ENCODE results near the gene TJAP1. TPM values are rescaled to one million over a fixed set of nuclear protein-coding genes. Genes with fewer than 3 reads are reported as not detected.

The TJAP1 gene
- total RNA-seq, 1 experiment from 2014 or later: 50.5 TPM

GRCh38 chr6:43451939-43452338 is 25.4 kb upstream of the TJAP1 start:
- H3K36me3 ChIP-seq (ENCODE audit: low read depth): peaks cover 3% of the 10 kb centered on the region
- no TSS peak for BruUV-seq (replicated peaks)
- H3K4me3 ChIP-seq: no peak overlapping the region
- H4K20me1 ChIP-seq (ENCODE audit: insufficient read depth): no peaks in the 10 kb centered on the region
- H3K27ac ChIP-seq: no peak overlapping the region
- ChIA-PET CTCF (interaction anchor here (0.6 kb wide), 1 partner anchor 160 kb away, joined by 4 read pairs; no protein-coding TSS in a partner anchor), POLR2A (ENCODE audit: unreplicated experiment) (no interaction called here)
- no peak overlapping the region for H3K4me2 ChIP-seq
- DNase-seq: no peak
- H2AFZ ChIP-seq: no peak overlapping the region
- no peaks in the 10 kb centered on the region for H3K79me2 ChIP-seq (ENCODE audit: low read depth)
- H3K4me1 ChIP-seq (replicated peaks; ENCODE audit: insufficient read depth): 0 out of 2 replicates have a peak, but pooled peaks cover 4% of the 10 kb centered on the region
- TF ChIP-seq CTCF (conservative IDR thresholded peaks at IDR 0.05) (no peak), EZH2 (IDR thresholded peaks at IDR 0.05; ENCODE audit: low read depth) (no peak)
- no peaks in the 10 kb centered on the region for H3K9me2 ChIP-seq (ENCODE audit: insufficient read depth)
- no peaks in the 10 kb centered on the region for H3K9me3 ChIP-seq (ENCODE audit: insufficient read depth, low read depth)
- H3F3A ChIP-seq (ENCODE audit: insufficient read depth, low read depth): peaks cover 16% of the 10 kb centered on the region
- H3K27me3 ChIP-seq (ENCODE audit: insufficient read depth, low read depth): no peaks in the 10 kb centered on the region
- intact Hi-C loops (cut with micrococcal nuclease; ENCODE audit: unreplicated experiment): no loop called here

GRCh38 chr6:43452896-43453295 is 24.5 kb upstream of the TJAP1 start:
- peaks cover 19% of the 10 kb centered on the region for H3F3A ChIP-seq (ENCODE audit: insufficient read depth, low read depth)
- H3K27me3 ChIP-seq (ENCODE audit: insufficient read depth, low read depth): no peaks in the 10 kb centered on the region

GRCh38 chr6:43453831-43454230 is 23.5 kb upstream of the TJAP1 start:
- Histone ChIP-seq H3K4me1 (replicated peaks; ENCODE audit: insufficient read depth) (0 out of 2 replicates have a peak, but pooled peaks cover 14% of the 10 kb centered on the region), H3K27ac (no peak overlapping the region), H3K9me3 (ENCODE audit: insufficient read depth, low read depth) (no peaks in the 10 kb centered on the region), H4K20me1 (ENCODE audit: insufficient read depth) (no peaks in the 10 kb centered on the region), H3F3A (ENCODE audit: insufficient read depth, low read depth) (peaks cover 19% of the 10 kb centered on the region), H3K9me2 (ENCODE audit: insufficient read depth) (no peaks in the 10 kb centered on the region), H3K4me2 (peak overlapping the region; percentile 99; the same call in 1 of the 2 replicates), H3K36me3 (ENCODE audit: low read depth) (peaks cover 3% of the 10 kb centered on the region), H3K79me2 (ENCODE audit: low read depth) (no peaks in the 10 kb centered on the region), H2AFZ (no peak overlapping the region), H3K27me3 (ENCODE audit: insufficient read depth, low read depth) (no peaks in the 10 kb centered on the region), H3K4me3 (no peak overlapping the region)
- no peak for DNase-seq
- no peak for TF ChIP-seq EZH2 (IDR thresholded peaks at IDR 0.05; ENCODE audit: low read depth)
- TF ChIP-seq CTCF (conservative IDR thresholded peaks at IDR 0.05): no peak
- ChIA-PET CTCF (interaction anchor here (0.6 to 1.5 kb wide), 2 partner anchors 27 to 44 kb away, joined by 3 to 4 read pairs; partner anchors contain the start of gene ABCC10), POLR2A (ENCODE audit: unreplicated experiment) (interaction anchor here (1.0 kb wide), 1 partner anchor 262 kb away, joined by 7 read pairs; no protein-coding TSS in a partner anchor)
- BruUV-seq (replicated peaks): no TSS peak
- intact Hi-C loops (cut with micrococcal nuclease; ENCODE audit: unreplicated experiment): loop anchor here (1.0 to 2.0 kb wide), 4 partner anchors 27 to 191 kb away; partner anchors contain the start of gene ABCC10

More at GRCh38 chr6:43452896-43453295, 24.5 kb upstream of the TJAP1 start:
- 0 out of 2 replicates have a peak, but pooled peaks cover 10% of the 10 kb centered on the region for H3K4me1 ChIP-seq (replicated peaks; ENCODE audit: insufficient read depth)
- no peak overlapping the region for H3K4me3 ChIP-seq
- POLR2A ChIA-PET (ENCODE audit: unreplicated experiment): no interaction called here
- CTCF ChIA-PET: no interaction called here
- no peaks in the 10 kb centered on the region for H4K20me1 ChIP-seq (ENCODE audit: insufficient read depth)
- H3K9me2 ChIP-seq (ENCODE audit: insufficient read depth): no peaks in the 10 kb centered on the region
- BruUV-seq (replicated peaks): no TSS peak
- H3K36me3 ChIP-seq (ENCODE audit: low read depth): peaks cover 3% of the 10 kb centered on the region
- H3K4me2 ChIP-seq: no peak overlapping the region
- no peaks in the 10 kb centered on the region for H3K79me2 ChIP-seq (ENCODE audit: low read depth)
- DNase-seq: no peak
- TF ChIP-seq CTCF (conservative IDR thresholded peaks at IDR 0.05): no peak
- TF ChIP-seq EZH2 (IDR thresholded peaks at IDR 0.05; ENCODE audit: low read depth): no peak
- H3K9me3 ChIP-seq (ENCODE audit: insufficient read depth, low read depth): no peaks in the 10 kb centered on the region
- no peak overlapping the region for H2AFZ ChIP-seq
- intact Hi-C loops (cut with micrococcal nuclease; ENCODE audit: unreplicated experiment): no loop called here
- no peak overlapping the region for H3K27ac ChIP-seq
